B cell (primary cell): ENCODE results near the gene KIF27. TPM values are rescaled to one million over a fixed set of nuclear protein-coding genes. Genes with fewer than 3 reads are reported as not detected.
"Not testable (repeated sequence)": the region's sequence is repeated elsewhere in the genome, so short reads cannot be mapped to it uniquely, and the experiment has no call there.

Experiments
- ATAC-seq: fragments of 200-7000 bp; cut with Tn5 transposase; one replicate; pipeline ENCODE4 v1.10.0; 2021; ENCODE audit warnings: low read depth, mild to moderate bottlenecking, moderate number of reproducible peaks, moderate library complexity
- CTCF ChIA-PET: fragments of 350-600 bp; sonication (Branson Sonifier 250); formaldehyde crosslinking; loops from one replicate; lab custom pipeline; 2021; ENCODE audit warnings: antibody characterized with exemption, inconsistent platforms; lab: Charles Lee
- POLR2A ChIA-PET: fragments of 350-600 bp; sonication (Branson Sonifier 250); formaldehyde crosslinking; loops from one replicate; lab custom pipeline; 2021; ENCODE audit warnings: antibody characterized with exemption; lab: Charles Lee
- DNase-seq: peaks from one replicate; pipeline ENCODE4 v3.0.0; 2013
- H2AFZ ChIP-seq: 2 replicates; pipeline ENCODE4 v1.6.1; 2012; ENCODE audit warnings: mild to moderate bottlenecking, low read depth, low read length; ENCODE audit not compliant: insufficient read depth, poor library complexity, severe bottlenecking
- H3K27ac ChIP-seq, 2 donors: 1 replicate in 1 of 2; 2 replicates in 1 of 2; pipeline ENCODE4 v1.5.1; 2012 to 2013; ENCODE audit warnings: low read length in 2 of 2, mild to moderate bottlenecking in 2 of 2, moderate library complexity in 1 of 2
- H3K27me3 ChIP-seq, 4 experiments: fragments of 200-600 bp in 1 of 4; sonication (generic) in 1 of 4; replicated peaks in 1 of 4; 1 replicate in 2 of 4; 2 replicates in 2 of 4; pipeline versions ENCODE4 v1.6.1 to v1.7.0; 2013 to 2016; ENCODE audit warnings: low read length in 3 of 4, mild to moderate bottlenecking in 2 of 4, mixed read lengths in 1 of 4, moderate library complexity in 1 of 4; ENCODE audit not compliant: insufficient read depth in 4 of 4, control insufficient read depth in 3 of 4; ENCODE audit errors: control extremely low read depth in 1 of 4
- H3K36me3 ChIP-seq, 2 experiments: replicated peaks in 1 of 2; 1 replicate in 1 of 2; 2 replicates in 1 of 2; pipeline versions ENCODE4 v1.6.1 to v1.7.1; 2013; ENCODE audit warnings: low read length in 1 of 2; ENCODE audit not compliant: insufficient read depth in 2 of 2, control insufficient read depth in 1 of 2; ENCODE audit errors: control extremely low read depth in 1 of 2, extremely low read depth in 1 of 2
- H3K4me1 ChIP-seq, 2 donors: fragments of 200-600 bp in 1 of 2; sonication (generic) in 1 of 2; 1 replicate in 1 of 2; 2 replicates in 1 of 2; pipeline versions ENCODE4 v1.5.1 to v1.6.1; 2013 to 2017; ENCODE audit warnings: low read length in 2 of 2; ENCODE audit not compliant: control insufficient read depth in 2 of 2, insufficient read depth in 2 of 2
- H3K4me2 ChIP-seq: replicated peaks from 2 replicates; pipeline ENCODE3; 2012; ENCODE audit warnings: mild to moderate bottlenecking, low read depth, low read length; ENCODE audit not compliant: poor library complexity, severe bottlenecking
- H3K4me3 ChIP-seq, 5 experiments: fragments of 200-600 bp in 1 of 5; sonication (generic) in 1 of 5; 1 replicate in 3 of 5; 2 replicates in 2 of 5; pipeline versions ENCODE4 v1.5.1 to v1.7.0; 2011 to 2016; ENCODE audit warnings: low read length in 4 of 5, mild to moderate bottlenecking in 4 of 5, low read depth in 2 of 5, control low read depth in 1 of 5, moderate library complexity in 1 of 5; ENCODE audit not compliant: insufficient read depth in 1 of 5; ENCODE audit errors: control extremely low read depth in 1 of 5, extremely low read depth in 1 of 5
- H3K79me2 ChIP-seq: fragments of 200-600 bp; sonication (generic); one replicate; pipeline ENCODE4 v1.6.0; 2016; ENCODE audit warnings: low read length; ENCODE audit not compliant: control insufficient read depth, insufficient read depth
- H3K9ac ChIP-seq: fragments of 200-600 bp; sonication (generic); 2 replicates; pipeline ENCODE4 v1.6.1; 2017; ENCODE audit warnings: mild to moderate bottlenecking, low read length, moderate library complexity
- H3K9me3 ChIP-seq, 3 donors: one replicate each; pipeline versions ENCODE4 v1.6.1 to v1.7.1; 2013; ENCODE audit warnings: low read length in 2 of 3; ENCODE audit not compliant: control insufficient read depth in 2 of 3, insufficient read depth in 1 of 3; ENCODE audit errors: control extremely low read depth in 1 of 3
- H4K20me1 ChIP-seq: 2 replicates; pipeline ENCODE4 v1.6.0; 2012; ENCODE audit warnings: mild to moderate bottlenecking, low read length; ENCODE audit not compliant: insufficient read depth, control insufficient read depth, poor library complexity, severe bottlenecking
- H3K27ac Mint-ChIP-seq: one replicate; pipeline ENCODE4 v1.8.0; 2021; ENCODE audit warnings: mixed read lengths
- H3K27me3 Mint-ChIP-seq: one replicate; pipeline ENCODE4 v1.8.0; 2021; ENCODE audit warnings: mixed read lengths
- H3K4me1 Mint-ChIP-seq: one replicate; pipeline ENCODE4 v1.8.0; 2021; ENCODE audit warnings: mixed read lengths
- H3K4me3 Mint-ChIP-seq: one replicate; pipeline ENCODE4 v1.8.0; 2021; ENCODE audit warnings: mixed read lengths
- H3K9me3 Mint-ChIP-seq: one replicate; pipeline ENCODE4 v1.8.0; 2022; ENCODE audit warnings: mixed read lengths; ENCODE audit not compliant: insufficient read depth
- WGBS: methylation state at CpG from one replicate; pipeline ENCODE4 v1.1.5; 2013; ENCODE audit warnings: missing lambda C conversion rate; ENCODE audit not compliant: insufficient coverage; 5-methylcytosine and 5-hydroxymethylcytosine counted together
- intact Hi-C: fragments of 100-400 bp; cut with micrococcal nuclease; formaldehyde crosslinking; loops from one replicate; pipeline ENCODE4 v1.10.0; 2022
- polyA plus RNA-seq: library from polyadenylated mRNA; depleted of rRNA; stranded (reverse); fragments of >200 nt; gene quantifications from 2 replicates; pipeline ENCODE4 v1.2.3, GENCODE V29; 2012
- total RNA-seq, 2 donors: library from RNA; stranded (reverse); fragments of 120-200 nt in 1 of 2; gene quantifications; 1 replicate in 1 of 2; 2 replicates in 1 of 2; pipeline versions ENCODE4 v1.2.3 to v1.2.4, GENCODE V29; 2013 to 2022

KIF27 gene
- total and polyA plus RNA-seq, 2 donors (not counting 1 experiment from before 2014, with no cell fraction given) = 0.76 to 10.0 TPM

- H4K20me1 ChIP-seq, ATAC-seq, H3K9me3 Mint-ChIP-seq, intact Hi-C loops, H3K36me3 ChIP-seq, H3K79me2 ChIP-seq, H3K9ac ChIP-seq, H3K27ac Mint-ChIP-seq, H3K9me3 ChIP-seq, H3K27me3 ChIP-seq, H3K27ac ChIP-seq, CTCF ChIA-PET, H2AFZ ChIP-seq, DNase-seq, H3K4me1 ChIP-seq, H3K4me2 ChIP-seq, H3K4me3 ChIP-seq, H3K4me1 Mint-ChIP-seq, POLR2A ChIA-PET, H3K27me3 Mint-ChIP-seq, H3K4me3 Mint-ChIP-seq: not testable (repeated sequence)
- WGBS = no CpG with 5 or more reads among the region's 2 CpGs
Measured at GRCh38 chr9:83894301-83894700, 26.9 kb downstream of the KIF27 start.

GRCh38 chr9:83886498-83886897, 34.7 kb downstream of the KIF27 start:
- H3K27me3 ChIP-seq, H3K4me3 ChIP-seq, DNase-seq, H3K27ac ChIP-seq, H2AFZ ChIP-seq, H3K4me1 Mint-ChIP-seq, H3K27me3 Mint-ChIP-seq, H3K9ac ChIP-seq, POLR2A ChIA-PET, H4K20me1 ChIP-seq, H3K9me3 Mint-ChIP-seq, H3K9me3 ChIP-seq, CTCF ChIA-PET, H3K36me3 ChIP-seq, H3K4me3 Mint-ChIP-seq, H3K27ac Mint-ChIP-seq, H3K4me2 ChIP-seq, ATAC-seq, H3K79me2 ChIP-seq, intact Hi-C loops, H3K4me1 ChIP-seq: not testable (repeated sequence)
- no CpG with 5 or more reads among the region's 2 CpGs for WGBS

- H3K4me3 Mint-ChIP-seq, H3K27ac ChIP-seq, H3K4me1 ChIP-seq, H2AFZ ChIP-seq, ATAC-seq, POLR2A ChIA-PET, H3K27me3 Mint-ChIP-seq, H3K9me3 ChIP-seq, H3K27me3 ChIP-seq, DNase-seq, H3K4me2 ChIP-seq, H3K27ac Mint-ChIP-seq, H3K4me3 ChIP-seq, H4K20me1 ChIP-seq, intact Hi-C loops, H3K4me1 Mint-ChIP-seq, H3K36me3 ChIP-seq, H3K9ac ChIP-seq, H3K9me3 Mint-ChIP-seq, H3K79me2 ChIP-seq: not testable (repeated sequence)
- 100% methylated on average over 1 of the region's 3 CpGs for WGBS
- CTCF ChIA-PET = interaction anchor here (1.0 kb wide), 1 partner anchor 1955 kb away, joined by 4 read pairs; no protein-coding TSS in a partner anchor
Measured at GRCh38 chr9:83885559-83886240, 35.5 kb downstream of the KIF27 start.

DNA sequence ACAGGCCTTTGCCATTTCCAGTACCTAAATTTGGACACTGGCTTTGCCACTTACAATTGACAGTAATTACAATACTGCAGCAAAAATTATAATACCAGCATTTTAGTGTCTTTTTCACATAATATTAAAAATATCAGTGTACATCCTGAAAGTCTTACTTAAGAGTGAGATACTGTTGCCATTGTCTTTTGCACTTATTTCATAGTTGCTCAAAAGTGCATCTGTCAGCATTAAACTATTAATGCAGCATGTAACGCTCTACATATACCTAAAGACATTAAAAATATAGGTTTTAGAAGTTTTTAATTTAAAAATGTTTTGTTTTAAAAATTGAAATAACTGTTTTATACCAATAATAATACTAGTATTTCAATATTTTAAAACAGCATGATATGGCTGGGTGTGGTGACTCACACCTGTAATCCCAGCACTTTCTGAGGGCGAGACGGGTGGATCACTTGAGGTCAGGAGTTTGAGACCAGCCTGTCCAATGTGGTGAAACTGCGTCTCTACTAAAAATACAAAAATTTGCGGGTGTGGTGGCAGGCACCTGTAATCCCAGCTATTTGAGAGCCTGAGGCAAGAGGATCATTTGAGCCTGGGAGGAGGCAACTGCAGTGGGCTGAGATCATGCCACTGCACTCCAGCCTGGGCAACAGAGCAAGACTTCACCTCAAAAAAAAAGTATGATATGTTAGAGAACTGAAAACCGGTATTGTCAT, 39.4 kb downstream of the KIF27 start:
- H3K36me3 ChIP-seq, H4K20me1 ChIP-seq, H3K27ac Mint-ChIP-seq, H3K9me3 ChIP-seq, H3K9ac ChIP-seq, H3K9me3 Mint-ChIP-seq, POLR2A ChIA-PET, ATAC-seq, H3K4me2 ChIP-seq, H3K4me1 ChIP-seq, H3K79me2 ChIP-seq, H3K4me3 Mint-ChIP-seq, H3K4me3 ChIP-seq, H3K4me1 Mint-ChIP-seq, H3K27me3 ChIP-seq, DNase-seq, CTCF ChIA-PET, H3K27ac ChIP-seq, intact Hi-C loops, H2AFZ ChIP-seq, H3K27me3 Mint-ChIP-seq: not testable (repeated sequence)
- 100% methylated on average over 4 of the region's 6 CpGs for WGBS
